SK-N-MC (cell line): Measurements from ENCODE around the gene SUSD2.
A peak's percentile ranks its signal among the peaks of the same experiment; 100 is the strongest.
"Not testable (repeated sequence)": the region's sequence is repeated elsewhere in the genome, so short reads cannot be mapped to it uniquely, and the experiment has no call there.

Experiments used
- DNase-seq: peaks from one replicate; pipeline ENCODE4 v3.0.0-alpha.2; 2011; ENCODE audit warnings: low read depth, low spot score
- H3K27ac ChIP-seq: fragments of 200-600 bp; sonication (generic); 2 replicates; pipeline ENCODE4 v1.5.1; 2016; ENCODE audit warnings: mixed run types
- H3K36me3 ChIP-seq: fragments of 200-600 bp; sonication (generic); 2 replicates; pipeline ENCODE4 v1.6.1; 2017; ENCODE audit warnings: antibody characterized with exemption, low read length, mixed read lengths; ENCODE audit not compliant: insufficient read depth
- H3K4me3 ChIP-seq: fragments of 200-600 bp; sonication (generic); 2 replicates; pipeline ENCODE4 v1.5.1; 2016
- H3K9ac ChIP-seq: fragments of 200-600 bp; sonication (generic); 2 replicates; pipeline ENCODE4 v1.8.0; 2017; ENCODE audit warnings: mixed run types, mixed read lengths; ENCODE audit not compliant: insufficient read length
- H3K9me3 ChIP-seq: fragments of 200-600 bp; sonication (generic); 2 replicates; pipeline ENCODE4 v1.6.1; 2017; ENCODE audit warnings: low read depth, mild to moderate bottlenecking, antibody characterized with exemption, low read length, moderate library complexity, mixed read lengths
- EZH2 ChIP-seq: fragments of 200-600 bp; sonication (generic); IDR thresholded peaks from one replicate; pipeline ENCODE4 v1.6.1; 2017; ENCODE audit warnings: antibody characterized with exemption
- FOXP2 ChIP-seq: optimal IDR thresholded peaks from 2 replicates; pipeline ENCODE3; 2011; ENCODE audit warnings: mild to moderate bottlenecking, moderate library complexity; ENCODE audit not compliant: insufficient read depth; ENCODE audit errors: extremely low read length, control extremely low read depth
- POLR2AphosphoS5 ChIP-seq: IDR thresholded peaks from 2 replicates; pipeline ENCODE4 v1.6.1; 2012; ENCODE audit warnings: mild to moderate bottlenecking, low read depth, low read length, borderline replicate concordance

The SUSD2 gene

DNA sequence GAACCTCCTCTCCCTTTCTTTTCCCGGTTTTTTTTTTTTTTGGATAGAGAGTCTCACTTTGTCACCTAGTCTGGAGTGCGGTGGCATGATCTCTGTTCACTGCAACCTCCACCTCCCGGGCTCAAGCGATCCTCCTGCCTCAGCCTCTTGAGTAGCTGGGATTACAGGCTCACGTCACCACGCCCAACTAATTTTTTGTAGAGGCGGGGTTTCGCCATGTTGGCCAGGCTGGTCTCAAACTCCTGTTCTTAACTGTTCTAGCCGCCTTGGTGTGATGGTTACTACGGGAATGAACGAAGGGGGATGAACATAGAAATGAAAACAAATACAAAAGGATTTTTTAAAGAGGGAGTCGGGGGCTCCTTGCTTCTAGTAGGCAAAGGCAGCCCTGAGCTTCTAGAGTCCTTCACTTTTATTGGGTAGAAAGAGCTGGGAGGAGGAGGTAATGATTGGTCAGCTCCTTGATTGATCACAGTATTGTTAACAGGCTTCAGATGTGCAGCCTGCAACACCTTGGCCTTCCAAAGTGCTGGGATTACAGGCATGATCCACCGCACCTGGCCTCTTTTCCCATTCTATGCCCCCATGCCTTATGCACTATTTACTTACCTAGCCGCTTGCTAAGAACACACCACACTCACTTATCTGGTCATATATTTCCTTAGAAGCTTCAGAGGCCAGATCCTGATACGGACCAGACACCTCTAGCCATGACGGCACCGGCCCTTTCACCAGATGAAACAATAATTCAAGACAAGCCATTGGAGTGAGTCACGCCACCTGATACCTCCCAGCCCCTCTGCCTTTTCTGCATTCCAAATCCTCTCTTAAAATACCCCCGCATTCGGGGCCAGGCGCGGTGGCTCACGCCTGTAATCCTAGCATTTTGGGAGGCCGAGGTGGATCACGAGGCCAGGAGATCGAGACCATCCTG is 20.7 kb downstream of the SUSD2 start:
- DNase-seq, result no peak
- H3K9me3 ChIP-seq, result no peaks in the 10 kb centered on the region
- no peak overlapping the region for H3K9ac ChIP-seq
- no peak overlapping the region for H3K27ac ChIP-seq
- TF ChIP-seq EZH2 (no peak), POLR2AphosphoS5 (no peak), FOXP2 (no peak)
- H3K36me3 ChIP-seq, result no peaks in the 10 kb centered on the region
- no peak overlapping the region for H3K4me3 ChIP-seq

DNA sequence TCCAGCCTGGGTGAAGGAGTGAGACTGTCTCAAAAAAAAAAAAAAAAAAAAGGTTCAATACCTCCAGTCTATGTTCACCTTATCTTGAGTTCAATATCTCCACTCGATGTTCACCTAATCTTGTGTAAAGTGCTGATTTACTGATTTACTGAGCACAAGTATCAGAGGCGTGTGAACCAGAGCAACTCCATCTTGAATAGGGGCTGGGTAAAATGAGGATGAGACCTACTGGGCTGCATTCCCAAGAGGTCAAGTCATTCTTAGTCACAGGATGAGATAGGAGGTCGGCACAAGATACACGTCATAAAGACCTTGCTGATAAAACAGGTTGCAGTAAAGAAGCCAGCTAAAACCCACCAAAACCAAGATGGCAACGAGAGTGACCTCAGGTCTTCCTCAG is 22.6 kb downstream of the SUSD2 start:
- not testable (repeated sequence) for H3K4me3 ChIP-seq, H3K27ac ChIP-seq, H3K9me3 ChIP-seq, H3K36me3 ChIP-seq, H3K9ac ChIP-seq, DNase-seq

DNA sequence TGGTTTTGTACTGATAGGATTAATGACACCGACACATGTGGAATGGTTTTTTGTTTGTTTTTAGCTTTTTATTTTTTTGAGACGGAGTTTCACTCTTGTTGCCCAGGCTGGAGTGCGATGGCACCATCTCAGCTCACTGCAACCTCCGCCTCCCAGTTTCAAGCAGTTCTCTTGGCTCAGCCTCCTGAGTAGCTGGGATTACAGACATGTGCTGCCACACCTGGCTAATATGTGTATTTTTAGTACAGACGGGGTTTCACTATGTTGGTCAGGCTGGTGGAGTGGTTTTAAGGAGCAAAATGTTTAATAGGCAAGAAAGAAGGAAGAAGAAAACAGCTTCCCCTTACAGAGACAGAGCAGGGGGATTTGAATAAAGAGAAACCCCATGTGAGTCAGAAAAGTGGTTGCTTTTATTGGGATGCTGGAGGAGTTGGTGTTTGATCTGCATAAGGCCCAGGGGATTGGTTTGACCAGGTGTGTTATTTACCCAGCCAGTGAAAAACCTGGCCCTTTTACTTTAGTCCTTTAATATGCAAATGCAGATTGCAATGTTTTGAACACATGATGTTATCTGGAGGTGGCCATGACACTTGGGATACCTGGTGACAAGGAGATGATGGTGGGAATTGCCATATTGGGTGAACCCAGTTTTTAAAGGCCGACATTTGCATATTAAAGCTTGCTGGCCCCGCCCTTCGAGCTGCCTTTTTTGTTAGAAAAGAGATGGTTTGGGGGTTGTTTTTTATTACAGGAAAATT is 24.3 kb downstream of the SUSD2 start:
- TF ChIP-seq FOXP2, result no peak
- no peak for TF ChIP-seq EZH2
- no peak for TF ChIP-seq POLR2AphosphoS5
- DNase-seq, result no peak
- no peaks in the 10 kb centered on the region for H3K36me3 ChIP-seq
- no peak overlapping the region for H3K9ac ChIP-seq
- no peak overlapping the region for H3K4me3 ChIP-seq
- H3K27ac ChIP-seq, result no peak overlapping the region
- no peaks in the 10 kb centered on the region for H3K9me3 ChIP-seq

DNA sequence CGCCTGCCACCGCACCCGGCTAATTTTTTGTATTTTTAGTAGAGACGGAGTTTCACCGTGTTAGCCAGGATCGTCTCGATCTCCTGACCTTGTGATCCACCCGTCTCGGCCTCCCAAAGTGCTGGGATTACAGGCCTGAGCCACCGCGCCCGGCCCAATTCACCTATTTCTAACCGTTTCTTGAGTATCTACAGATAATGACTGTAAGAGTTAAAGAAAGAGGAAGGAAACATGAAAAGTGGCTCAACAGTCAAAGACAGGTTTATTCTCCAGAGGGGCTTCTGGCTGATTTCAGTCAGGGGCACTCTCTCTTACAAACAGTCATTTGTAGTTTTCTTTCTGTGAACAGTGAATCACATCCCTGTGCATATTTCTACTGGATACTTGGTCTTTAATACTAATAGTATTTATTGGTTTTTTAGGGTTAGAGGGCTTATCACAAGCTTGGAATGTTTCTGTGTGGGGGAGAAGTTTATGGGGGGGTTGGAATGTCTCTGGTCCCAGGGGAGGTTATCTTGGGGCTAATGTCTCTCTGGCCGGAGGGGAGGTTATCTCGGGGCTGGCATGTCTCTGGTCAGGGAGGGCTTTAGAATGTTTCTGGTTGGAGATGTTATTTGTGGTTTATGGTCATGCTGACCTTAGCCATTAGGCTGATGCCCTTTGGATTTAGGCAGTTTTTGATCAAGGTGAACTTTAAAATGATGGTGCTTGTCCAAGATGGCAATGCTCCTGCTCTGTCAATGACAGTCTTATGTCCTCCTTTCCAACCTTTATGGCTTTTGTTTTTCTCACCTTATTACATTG is 25.4 kb downstream of the SUSD2 start:
- H3K27ac ChIP-seq, H3K9ac ChIP-seq, DNase-seq: not testable (repeated sequence)

DNA sequence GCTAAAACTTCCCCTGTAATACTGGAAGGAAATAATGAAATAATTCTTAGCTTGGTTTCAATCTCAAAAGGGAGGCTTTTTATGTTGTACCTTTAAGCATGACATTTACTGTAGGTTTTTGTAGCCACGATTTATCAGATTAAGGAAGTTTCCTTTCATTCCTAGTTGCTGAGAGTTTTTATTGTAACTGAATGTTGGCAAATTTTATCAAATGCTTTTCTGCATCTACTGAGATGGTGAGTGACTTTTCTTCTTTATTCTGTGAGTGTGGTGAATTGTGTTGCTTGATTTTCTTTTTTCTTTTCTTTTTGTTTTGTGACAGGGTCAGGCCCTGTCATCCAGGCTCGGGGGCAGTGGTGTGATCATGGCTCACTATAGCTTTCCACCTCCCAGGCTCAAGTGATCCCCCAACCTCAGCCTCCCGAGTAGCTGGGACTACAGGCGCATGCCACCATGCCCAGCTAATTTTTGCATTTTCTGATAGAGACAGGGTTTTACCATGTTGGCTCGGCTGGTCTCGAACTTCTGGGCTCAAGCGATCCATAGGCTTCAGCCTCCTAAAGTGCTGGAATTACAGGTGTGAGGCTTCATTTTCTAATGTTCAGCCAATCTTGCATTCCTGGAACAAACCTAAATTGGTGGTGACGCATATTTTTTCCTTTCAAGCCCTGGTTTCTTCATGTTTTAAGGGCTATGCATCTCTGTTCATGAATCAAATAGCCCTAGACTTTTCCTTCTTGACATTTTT is 26.2 kb downstream of the SUSD2 start:
- Histone ChIP-seq H3K9ac (no peak overlapping the region), H3K9me3 (no peaks in the 10 kb centered on the region), H3K36me3 (no peaks in the 10 kb centered on the region), H3K27ac (0 out of 2 replicates have a peak overlapping the region, but pooled peaks have one; percentile 35), H3K4me3 (no peak overlapping the region)
- no peak for TF ChIP-seq FOXP2
- no peak for TF ChIP-seq POLR2AphosphoS5
- no peak for TF ChIP-seq EZH2
- DNase-seq, result no peak

More for the DNA sequence above, 25.4 kb downstream of the SUSD2 start:
- not testable (repeated sequence) for H3K4me3 ChIP-seq, H3K36me3 ChIP-seq, H3K9me3 ChIP-seq

DNA sequence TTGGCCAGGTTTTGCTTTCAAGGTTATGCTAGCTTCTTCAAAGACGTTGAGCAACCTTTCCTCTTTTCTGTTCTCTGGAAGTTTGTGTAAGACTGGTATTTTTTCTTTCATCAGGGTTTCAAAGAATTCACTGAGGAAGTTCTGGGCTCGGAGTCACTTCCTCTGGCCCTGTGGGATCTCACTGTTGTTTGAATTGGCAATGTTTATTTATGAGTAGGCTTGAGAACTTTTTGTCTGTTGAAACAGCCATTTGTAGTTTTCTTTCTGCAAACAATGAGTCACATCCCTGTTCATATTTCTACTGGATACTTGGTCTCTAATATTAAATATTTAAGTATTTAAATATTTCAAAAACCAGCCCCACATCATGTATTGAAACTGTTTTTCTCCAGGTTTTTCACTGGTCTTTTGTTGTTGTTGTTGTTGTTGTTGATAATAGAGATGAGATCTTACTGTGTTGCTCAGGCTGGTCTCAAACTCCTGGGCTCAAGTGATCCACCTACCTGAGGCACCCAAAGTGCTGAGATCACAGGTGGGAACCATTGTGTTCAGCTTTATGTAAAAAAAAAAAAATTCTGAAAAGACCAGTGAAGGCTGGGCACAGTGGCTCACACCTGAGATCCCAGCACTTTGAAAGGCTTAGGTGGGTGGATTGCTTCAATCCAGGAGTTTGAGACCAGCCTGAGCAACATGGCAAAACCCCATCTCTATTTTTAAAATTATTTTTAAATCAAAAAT is 26.9 kb downstream of the SUSD2 start:
- Histone ChIP-seq H3K9ac (no peak overlapping the region), H3K27ac (0 out of 2 replicates have a peak overlapping the region, but pooled peaks have one; percentile 35), H3K9me3 (no peaks in the 10 kb centered on the region), H3K36me3 (no peaks in the 10 kb centered on the region), H3K4me3 (no peak overlapping the region)
- DNase-seq, result no peak
- TF ChIP-seq POLR2AphosphoS5, result no peak
- TF ChIP-seq FOXP2, result no peak
- TF ChIP-seq EZH2, result no peak

DNA sequence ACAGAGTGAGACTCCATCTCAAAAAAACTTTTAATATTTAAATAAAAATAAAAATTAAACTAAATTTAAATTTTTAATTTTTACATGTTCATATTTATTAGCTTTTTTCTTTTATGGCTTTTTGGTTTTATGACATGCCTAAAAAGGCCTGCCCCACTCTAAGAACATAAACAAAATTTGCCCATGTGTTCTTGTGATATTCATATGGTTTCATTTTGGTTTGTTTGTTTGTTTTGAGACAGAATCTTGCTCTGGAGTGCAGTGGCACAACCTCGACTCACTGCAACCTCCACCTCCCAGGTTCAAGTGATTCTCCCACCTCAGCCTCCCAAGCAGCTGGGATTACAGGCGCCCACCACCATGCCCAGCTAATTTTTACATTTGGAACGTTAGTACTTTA is 27.7 kb downstream of the SUSD2 start:
- H3K27ac ChIP-seq, result no peak overlapping the region
- no peak for TF ChIP-seq EZH2
- H3K4me3 ChIP-seq, result no peak overlapping the region
- no peak for DNase-seq
- H3K9ac ChIP-seq, result no peak overlapping the region
- H3K9me3 ChIP-seq, result no peaks in the 10 kb centered on the region
- H3K36me3 ChIP-seq, result no peaks in the 10 kb centered on the region
